Measurements from ENCODE around the gene OR51B2. TPM values are rescaled to one million over a fixed set of nuclear protein-coding genes. Genes with fewer than 3 reads are reported as not detected.

OR51B2 gene
- total and polyA plus RNA-seq, 7 donors: 0.66 to 1.1 TPM; not detected in 5

- no peak for DNase-seq
- no peaks in the 10 kb centered on the region for H3K27me3 ChIP-seq
- no peak overlapping the region for H3K4me3 ChIP-seq
- no peaks in the 10 kb centered on the region for H3K4me1 ChIP-seq
- WGBS, 2 donors: 66 to 78% methylated on average over 5 of the region's 5 CpGs
- intact Hi-C loops (cut with DNase I): no loop called here
- TF ChIP-seq EP300 (IDR thresholded peaks at IDR 0.05) (no peak), POLR2AphosphoS5 (IDR thresholded peaks at IDR 0.05) (no peak), CTCF (IDR thresholded peaks at IDR 0.05) (no peak), POLR2A (IDR thresholded peaks at IDR 0.05) (no peak)
- no peaks in the 10 kb centered on the region for H3K36me3 ChIP-seq
- H3K9me3 ChIP-seq: no peaks in the 10 kb centered on the region
- H3K27ac ChIP-seq: no peak overlapping the region
Measured at GRCh38 chr11:5274395-5274794, 49.7 kb downstream of the OR51B2 start.

Small RNA genes within 50 kb of the gene (small RNA-seq; reads per million reads assigned to genes)
- 0 reads per million in 3 donors for gene AC104389.3

Other genes starting within 250 kb of the OR51B2 start
- gene OR52A5, start 185.9 kb downstream of the OR51B2 start, total RNA-seq: not detected
- gene OR52A5, start 185.9 kb downstream of the OR51B2 start, polyA plus RNA-seq: not detected
- not detected for gene OR52A1, start 169.5 kb downstream of the OR51B2 start, total RNA-seq
- gene OR52A1, start 169.5 kb downstream of the OR51B2 start, polyA plus RNA-seq: not detected
- not detected for gene OR51V1, start 123.6 kb downstream of the OR51B2 start, total RNA-seq
- gene OR51V1, start 123.6 kb downstream of the OR51B2 start, polyA plus RNA-seq: not detected
- 10 to 100 TPM in 1 of 4 donors, 1 to 10 TPM in 3; 2.5 to 57.3 (median 5.8) TPM for gene HBB, start 97.2 kb downstream of the OR51B2 start, total RNA-seq
- gene HBB, start 97.2 kb downstream of the OR51B2 start, polyA plus RNA-seq: 1 to 10 TPM in 2 of 3 donors, not detected in 1; 1.6 to 3.3 TPM
- not detected for gene HBD, start 89.8 kb downstream of the OR51B2 start, total RNA-seq
- not detected for gene HBD, start 89.8 kb downstream of the OR51B2 start, polyA plus RNA-seq
- gene HBG1, start 74.4 kb downstream of the OR51B2 start, total RNA-seq: not detected
- not detected for gene HBG1, start 74.4 kb downstream of the OR51B2 start, polyA plus RNA-seq
- gene HBG2, start 69.5 kb downstream of the OR51B2 start, total RNA-seq: not detected
- not detected for gene HBG2, start 69.5 kb downstream of the OR51B2 start, polyA plus RNA-seq
- not detected for gene HBE1, start 54.4 kb downstream of the OR51B2 start, total RNA-seq
- not detected for gene HBE1, start 54.4 kb downstream of the OR51B2 start, polyA plus RNA-seq
- gene OR51B4, start 22.4 kb downstream of the OR51B2 start, total RNA-seq: not detected
- gene OR51B4, start 22.4 kb downstream of the OR51B2 start, polyA plus RNA-seq: not detected
- 1 to 10 TPM in 1 of 4 donors, not detected in 3; 1.3 TPM for gene OR51B5, start 19.2 kb upstream of the OR51B2 start, total RNA-seq
- gene OR51B5, start 19.2 kb upstream of the OR51B2 start, polyA plus RNA-seq: not detected
- gene OR51B6, start 27.2 kb upstream of the OR51B2 start, total RNA-seq: not detected
- not detected for gene OR51B6, start 27.2 kb upstream of the OR51B2 start, polyA plus RNA-seq
- not detected for gene OR51M1, start 59.5 kb upstream of the OR51B2 start, total RNA-seq
- under 1 TPM in 1 of 3 donors, not detected in 2; under 0.01 TPM for gene OR51M1, start 59.5 kb upstream of the OR51B2 start, polyA plus RNA-seq
- not detected for gene OR51Q1, start 97.8 kb upstream of the OR51B2 start, total RNA-seq
- not detected for gene OR51Q1, start 97.8 kb upstream of the OR51B2 start, polyA plus RNA-seq
- 1 to 10 TPM in 1 of 4 donors, not detected in 3; 2.2 TPM for gene OR51I1, start 117.2 kb upstream of the OR51B2 start, total RNA-seq
- gene OR51I1, start 117.2 kb upstream of the OR51B2 start, polyA plus RNA-seq: not detected
- gene OR51I2, start 125.0 kb upstream of the OR51B2 start, total RNA-seq: not detected
- gene OR51I2, start 125.0 kb upstream of the OR51B2 start, polyA plus RNA-seq: not detected
- not detected for gene OR52D1, start 164.4 kb upstream of the OR51B2 start, total RNA-seq
- not detected for gene OR52D1, start 164.4 kb upstream of the OR51B2 start, polyA plus RNA-seq
- gene UBQLN3, start 185.7 kb upstream of the OR51B2 start, total RNA-seq: 1 to 10 TPM in 2 of 4 donors, under 1 TPM in 1, not detected in 1; 0.71 to 1.2 (median 1.1) TPM
- not detected for gene UBQLN3, start 185.7 kb upstream of the OR51B2 start, polyA plus RNA-seq
- 1 to 10 TPM in 1 of 4 donors, under 1 TPM in 3; 0.36 to 1.7 (median 0.60) TPM for gene UBQLNL, start 192.4 kb upstream of the OR51B2 start, total RNA-seq
- gene UBQLNL, start 192.4 kb upstream of the OR51B2 start, polyA plus RNA-seq: under 1 TPM in 1 of 3 donors, not detected in 2; 0.34 TPM
- 1 to 10 TPM in 3 of 4 donors, not detected in 1; 1.5 to 3.0 (median 1.6) TPM for gene OR52H1, start 224.2 kb upstream of the OR51B2 start, total RNA-seq
- gene OR52H1, start 224.2 kb upstream of the OR51B2 start, polyA plus RNA-seq: under 1 TPM in 1 of 3 donors, not detected in 2; 0.09 TPM

Data from sigmoid colon (tissue), 7 donors.